ENCODE data around the gene HOXB13.

HOXB13 gene

GRCh38 chr17:48728232-48729231 is at the start of gene HOXB13:
Gene HOXB13 (minus strand): TSS chr17:48728750. CDS start chr17:48728593, 157 bp downstream.
- peak; percentile 28 to 40 for DNase-seq

- no peak for DNase-seq
These were observed 48.1 kb upstream of the HOXB13 start for GRCh38 chr17:48776602-48777001.

- no peak for DNase-seq
These were observed 44.7 kb upstream of the HOXB13 start for GRCh38 chr17:48773245-48773644.

GRCh38 chr17:48770954-48771353 is 42.4 kb upstream of the HOXB13 start:
- no peak for DNase-seq

GRCh38 chr17:48769009-48769675 is 40.6 kb upstream of the HOXB13 start:
- peak in 1 of 2 experiments; percentile 21 for DNase-seq

- no peak for DNase-seq
These were observed 38.8 kb upstream of the HOXB13 start for GRCh38 chr17:48767263-48767774.

GRCh38 chr17:48761114-48761513 is 32.6 kb upstream of the HOXB13 start:
- DNase-seq = no peak

GRCh38 chr17:48760411-48760810 is 31.9 kb upstream of the HOXB13 start:
- no peak for DNase-seq

- DNase-seq = no peak
These were observed 30.7 kb upstream of the HOXB13 start for GRCh38 chr17:48759288-48759687.

- no peak for DNase-seq
These were observed 29.0 kb upstream of the HOXB13 start for GRCh38 chr17:48757524-48757961.

GRCh38 chr17:48756830-48757251 is 28.3 kb upstream of the HOXB13 start:
- DNase-seq = no peak

- DNase-seq = no peak
These were observed 26.8 kb upstream of the HOXB13 start for GRCh38 chr17:48755356-48755755.

GRCh38 chr17:48754500-48755261 is 26.1 kb upstream of the HOXB13 start:
- DNase-seq = no peak

GRCh38 chr17:48753794-48754499 is 25.4 kb upstream of the HOXB13 start:
- no peak for DNase-seq

- no peak for DNase-seq
These were observed 24.1 kb upstream of the HOXB13 start for GRCh38 chr17:48752399-48753288.

GRCh38 chr17:48751733-48752398 is 23.3 kb upstream of the HOXB13 start:
- no peak for DNase-seq

GRCh38 chr17:48751172-48751571 is 22.6 kb upstream of the HOXB13 start:
- DNase-seq = no peak

- no peak for DNase-seq
These were observed 21.3 kb upstream of the HOXB13 start for GRCh38 chr17:48749621-48750553.

Measured in NCI-H187 (cell line).